ENCODE measurements around the gene STRADA. TPM values are rescaled to one million over a fixed set of nuclear protein-coding genes. Genes with fewer than 3 reads are reported as not detected.

Gene STRADA
- total and polyA plus RNA-seq, 2 experiments from 2014 or later, result 18.0 to 28.8 TPM

- TF ChIP-seq, protein P1, sequence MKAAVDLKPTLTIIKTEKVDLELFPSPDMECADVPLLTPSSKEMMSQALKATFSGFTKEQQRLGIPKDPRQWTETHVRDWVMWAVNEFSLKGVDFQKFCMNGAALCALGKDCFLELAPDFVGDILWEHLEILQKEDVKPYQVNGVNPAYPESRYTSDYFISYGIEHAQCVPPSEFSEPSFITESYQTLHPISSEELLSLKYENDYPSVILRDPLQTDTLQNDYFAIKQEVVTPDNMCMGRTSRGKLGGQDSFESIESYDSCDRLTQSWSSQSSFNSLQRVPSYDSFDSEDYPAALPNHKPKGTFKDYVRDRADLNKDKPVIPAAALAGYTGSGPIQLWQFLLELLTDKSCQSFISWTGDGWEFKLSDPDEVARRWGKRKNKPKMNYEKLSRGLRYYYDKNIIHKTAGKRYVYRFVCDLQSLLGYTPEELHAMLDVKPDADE (IDR thresholded peaks at IDR 0.05), result no peak
These were observed 35.1 kb downstream of the STRADA start (continued) for GRCh38 chr17:63706336-63707082.

DNA sequence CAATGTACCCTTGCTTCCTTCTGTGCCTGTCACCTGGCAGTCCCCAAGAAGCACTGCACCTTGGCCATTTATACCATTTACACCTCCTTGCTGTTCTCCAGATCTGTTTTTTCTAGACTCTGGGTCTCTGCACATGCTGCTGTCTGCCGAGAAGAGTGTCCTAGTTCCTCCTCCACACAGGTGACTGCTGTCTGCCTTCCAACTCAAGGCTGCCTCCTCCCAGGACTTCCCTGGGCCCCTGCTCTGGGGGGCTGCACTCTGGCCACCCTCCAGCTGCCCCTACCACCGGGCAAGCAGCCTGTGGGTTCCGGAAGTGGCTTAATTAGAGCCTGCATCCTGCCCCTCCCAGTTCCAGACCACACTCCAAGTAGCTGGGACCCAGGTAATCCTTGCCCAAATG, 35.9 kb downstream of the STRADA start:
- peaks cover 15% of the 10 kb centered on the region for H3K4me1 ChIP-seq (ENCODE audit: insufficient read depth)
- H3K4me3 Mint-ChIP-seq, result no peak overlapping the region
- peaks cover 19% of the 10 kb centered on the region for H3K27me3 Mint-ChIP-seq (ENCODE audit: insufficient read depth, low read depth, poor library complexity)
- H3K27ac ChIP-seq (ENCODE audit: low read depth), result no peak overlapping the region
- no peak overlapping the region for H3K27ac Mint-ChIP-seq
- no peaks in the 10 kb centered on the region; the same call in 1 of the 2 replicates for H3K27me3 ChIP-seq (ENCODE audit: insufficient read depth)
- peaks cover 28% of the 10 kb centered on the region for H3K4me1 Mint-ChIP-seq
- no peak for ATAC-seq
- DNase-seq (ENCODE audit: low spot score), result no peak
- H4K20me1 ChIP-seq (replicated peaks; ENCODE audit: insufficient read depth), result no peaks in the 10 kb centered on the region; the same call in 1 of the 2 replicates
- H3K9me2 ChIP-seq (ENCODE audit: insufficient read depth), result no peaks in the 10 kb centered on the region
- peaks cover 6% of the 10 kb centered on the region; the same call in 1 of the 2 replicates for H3K79me2 ChIP-seq (replicated peaks; ENCODE audit: insufficient read depth)
- no peaks in the 10 kb centered on the region for H3F3A ChIP-seq (replicated peaks; ENCODE audit: low read depth)
- peaks cover 50% of the 10 kb centered on the region for H3K36me3 Mint-ChIP-seq (ENCODE audit: low read depth)
- no peaks in the 10 kb centered on the region for H3K9me3 Mint-ChIP-seq
- H3K4me3 ChIP-seq, result no peak overlapping the region
- H3K36me3 ChIP-seq (ENCODE audit: insufficient read depth), result no peaks in the 10 kb centered on the region; the same call in 1 of the 2 replicates
- no peak overlapping the region for H2AFZ ChIP-seq
- no peak overlapping the region for H3K4me2 ChIP-seq
- no peak for TF ChIP-seq EZH2 (IDR thresholded peaks at IDR 0.05; ENCODE audit: low read depth, unreplicated experiment)
- TF ChIP-seq NANOG (IDR thresholded peaks at IDR 0.05; ENCODE audit: borderline replicate concordance), result no peak
- no peak for TF ChIP-seq EZH2phosphoT487 (IDR thresholded peaks at IDR 0.05; ENCODE audit: unreplicated experiment)
- no peak for TF ChIP-seq ZNF114 (CRISPR knock-in tag; IDR thresholded peaks at IDR 0.05)
- TF ChIP-seq JUNB (IDR thresholded peaks at IDR 0.05; ENCODE audit: unreplicated experiment), result no peak
- no peak for TF ChIP-seq REST (IDR thresholded peaks at IDR 0.05; ENCODE audit: unreplicated experiment)
- no peak for TF ChIP-seq POLR2AphosphoS5 (IDR thresholded peaks at IDR 0.05; ENCODE audit: low read depth)
- TF ChIP-seq ZNF462 (CRISPR knock-in tag; IDR thresholded peaks at IDR 0.05), result no peak
- TF ChIP-seq, protein P1 (IDR thresholded peaks at IDR 0.05), result no peak
- no peak for TF ChIP-seq STAT1 (IDR thresholded peaks at IDR 0.05; ENCODE audit: unreplicated experiment)
- no peak for TF ChIP-seq CREB1 (CRISPR knock-in tag; IDR thresholded peaks at IDR 0.05; ENCODE audit: low read depth)
- no peak for TF ChIP-seq ZNF331 (CRISPR knock-in tag; IDR thresholded peaks at IDR 0.05; ENCODE audit: low read depth)
